GM12864 (cell line): Measurements from ENCODE around the gene SLC19A2.

ENCODE experiments used
- DNase-seq: peaks from one replicate; pipeline ENCODE4 v3.0.0-alpha.2; 2011; ENCODE audit warnings: low read depth
- H3K4me3 ChIP-seq: 2 replicates; pipeline ENCODE4 v1.5.1; 2011; ENCODE audit warnings: mild to moderate bottlenecking, low read depth, low read length, control low read depth
- TF ChIP-seq, protein P1 (sequence below): IDR thresholded peaks from 2 replicates; pipeline ENCODE4 v1.5.1; 2011; ENCODE audit warnings: low read depth, mild to moderate bottlenecking, moderate library complexity, low read length, control low read depth, inconsistent platforms; ENCODE audit errors: missing control alignments

The SLC19A2 gene

DNA sequence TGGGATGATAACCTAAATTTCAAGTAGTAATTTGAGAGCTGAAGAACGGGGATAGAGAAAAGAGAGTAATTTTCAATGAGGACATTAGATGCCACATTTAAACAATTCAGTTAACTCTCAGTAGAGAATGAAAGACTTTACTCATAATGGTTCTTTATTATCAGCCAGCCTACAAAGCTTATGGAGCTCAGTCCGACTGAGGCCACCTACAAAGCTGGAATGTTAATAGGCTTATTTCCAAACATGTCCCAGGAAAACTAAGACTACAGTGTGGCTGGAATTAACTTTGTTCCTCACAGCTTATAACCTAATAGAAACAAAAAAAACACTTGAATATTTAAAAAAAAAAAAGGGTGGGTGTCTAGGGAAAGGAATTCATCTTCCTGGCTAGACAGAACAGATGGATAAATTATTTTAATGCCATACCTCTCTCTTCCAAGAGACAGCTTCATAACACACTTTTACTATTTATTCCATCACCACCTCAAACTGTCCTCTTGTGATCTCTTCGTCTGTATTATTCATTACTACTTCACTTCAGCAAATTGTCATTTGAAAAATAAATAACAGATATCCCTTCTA lies 9.8 kb downstream of the SLC19A2 start:
- TF ChIP-seq, protein P1, sequence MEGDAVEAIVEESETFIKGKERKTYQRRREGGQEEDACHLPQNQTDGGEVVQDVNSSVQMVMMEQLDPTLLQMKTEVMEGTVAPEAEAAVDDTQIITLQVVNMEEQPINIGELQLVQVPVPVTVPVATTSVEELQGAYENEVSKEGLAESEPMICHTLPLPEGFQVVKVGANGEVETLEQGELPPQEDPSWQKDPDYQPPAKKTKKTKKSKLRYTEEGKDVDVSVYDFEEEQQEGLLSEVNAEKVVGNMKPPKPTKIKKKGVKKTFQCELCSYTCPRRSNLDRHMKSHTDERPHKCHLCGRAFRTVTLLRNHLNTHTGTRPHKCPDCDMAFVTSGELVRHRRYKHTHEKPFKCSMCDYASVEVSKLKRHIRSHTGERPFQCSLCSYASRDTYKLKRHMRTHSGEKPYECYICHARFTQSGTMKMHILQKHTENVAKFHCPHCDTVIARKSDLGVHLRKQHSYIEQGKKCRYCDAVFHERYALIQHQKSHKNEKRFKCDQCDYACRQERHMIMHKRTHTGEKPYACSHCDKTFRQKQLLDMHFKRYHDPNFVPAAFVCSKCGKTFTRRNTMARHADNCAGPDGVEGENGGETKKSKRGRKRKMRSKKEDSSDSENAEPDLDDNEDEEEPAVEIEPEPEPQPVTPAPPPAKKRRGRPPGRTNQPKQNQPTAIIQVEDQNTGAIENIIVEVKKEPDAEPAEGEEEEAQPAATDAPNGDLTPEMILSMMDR: no peak
- no peak for DNase-seq
- H3K4me3 ChIP-seq: no peak overlapping the region

DNA sequence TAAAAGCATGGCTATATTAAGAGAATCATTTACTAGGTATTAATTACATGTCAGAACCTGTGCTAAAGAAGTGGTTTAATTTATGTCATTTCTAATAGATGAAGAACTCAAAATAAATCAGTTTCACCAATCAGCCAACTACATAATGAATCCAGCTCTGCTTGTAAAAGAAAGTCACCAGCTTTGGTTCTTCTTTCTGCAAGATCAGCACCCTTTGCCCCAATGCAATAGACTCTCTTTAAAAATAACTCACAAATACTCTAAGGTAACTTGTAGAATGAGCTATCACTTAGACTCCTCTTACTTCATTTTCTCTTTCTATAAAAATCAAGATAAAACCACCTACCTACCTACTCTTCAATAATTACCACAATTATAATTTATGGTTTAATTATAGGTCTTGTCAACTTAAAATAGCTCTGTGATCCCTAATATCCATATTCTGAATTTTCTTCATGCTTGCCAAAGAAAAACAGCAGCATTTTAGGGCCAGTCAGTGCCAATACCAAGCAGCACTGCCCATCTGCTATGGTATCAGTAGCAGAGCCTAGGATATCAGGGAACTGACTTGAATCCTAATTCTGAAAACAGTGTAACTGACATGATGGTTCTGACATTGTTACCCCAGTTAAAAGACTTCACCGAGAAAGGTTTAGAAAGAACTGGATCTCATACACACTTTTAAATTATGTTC lies 11.3 kb downstream of the SLC19A2 start:
- DNase-seq: no peak
- TF ChIP-seq, protein P1: no peak
- H3K4me3 ChIP-seq: no peak overlapping the region

DNA sequence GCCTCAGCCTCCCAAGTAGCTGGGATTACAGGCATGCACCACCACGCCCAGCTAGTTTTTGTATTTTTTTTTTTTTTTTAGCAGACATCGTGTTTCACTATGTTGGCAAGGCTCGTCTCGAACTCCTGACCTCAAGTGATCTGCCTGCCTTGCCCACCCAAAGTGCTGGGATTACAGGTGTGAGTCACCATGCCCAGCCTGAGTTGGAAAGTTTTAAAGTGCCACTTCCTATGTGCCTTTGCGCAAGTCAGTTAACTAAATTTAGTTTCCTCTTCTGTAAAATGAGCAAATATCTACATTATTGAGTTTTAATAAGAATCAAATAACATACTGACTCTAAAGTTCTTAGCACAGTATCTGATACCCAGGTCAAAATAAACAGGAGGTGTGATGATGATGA lies 12.4 kb downstream of the SLC19A2 start:
- H3K4me3 ChIP-seq: no peak overlapping the region
- TF ChIP-seq, protein P1: no peak
- DNase-seq: no peak

DNA sequence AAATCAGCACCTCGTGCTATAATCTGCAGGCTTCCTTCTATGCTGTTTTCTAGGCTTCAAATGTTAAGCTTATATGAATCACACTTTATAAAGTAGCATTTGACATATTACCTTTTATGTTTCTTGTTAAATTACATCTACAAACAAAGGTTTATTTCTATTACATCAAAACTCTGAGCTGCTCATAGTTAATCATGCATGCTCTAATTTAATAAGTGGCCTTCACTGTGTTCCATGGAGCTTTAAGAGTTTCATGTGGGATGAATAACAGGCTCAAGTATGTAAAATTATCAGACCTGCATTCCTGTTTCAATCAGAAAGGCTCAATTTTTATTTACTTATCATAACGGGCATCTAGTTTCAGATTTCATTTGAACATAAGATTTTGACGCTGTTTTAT lies 13.0 kb downstream of the SLC19A2 start:
- TF ChIP-seq, protein P1: no peak
- no peak for DNase-seq
- no peak overlapping the region for H3K4me3 ChIP-seq

DNA sequence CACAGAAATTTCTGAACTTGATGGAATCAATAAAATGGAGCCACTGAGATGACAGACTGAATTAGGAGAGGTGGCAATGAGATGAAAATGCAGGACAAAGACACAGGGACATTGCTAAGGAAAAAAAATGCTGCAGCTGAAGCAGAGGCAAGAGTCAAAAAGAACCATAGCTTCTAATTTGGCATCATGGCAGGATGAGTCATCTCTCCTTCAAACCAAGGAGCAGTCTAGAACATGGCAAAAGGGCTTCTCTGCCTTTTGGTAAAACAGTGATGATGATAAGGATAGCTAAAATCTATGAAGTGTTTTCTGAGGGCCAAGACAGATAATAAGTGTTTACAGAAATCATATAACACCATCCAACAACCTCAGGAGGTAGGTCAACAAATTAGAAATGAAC lies 16.8 kb downstream of the SLC19A2 start:
- no peak overlapping the region for H3K4me3 ChIP-seq
- no peak for DNase-seq

DNA sequence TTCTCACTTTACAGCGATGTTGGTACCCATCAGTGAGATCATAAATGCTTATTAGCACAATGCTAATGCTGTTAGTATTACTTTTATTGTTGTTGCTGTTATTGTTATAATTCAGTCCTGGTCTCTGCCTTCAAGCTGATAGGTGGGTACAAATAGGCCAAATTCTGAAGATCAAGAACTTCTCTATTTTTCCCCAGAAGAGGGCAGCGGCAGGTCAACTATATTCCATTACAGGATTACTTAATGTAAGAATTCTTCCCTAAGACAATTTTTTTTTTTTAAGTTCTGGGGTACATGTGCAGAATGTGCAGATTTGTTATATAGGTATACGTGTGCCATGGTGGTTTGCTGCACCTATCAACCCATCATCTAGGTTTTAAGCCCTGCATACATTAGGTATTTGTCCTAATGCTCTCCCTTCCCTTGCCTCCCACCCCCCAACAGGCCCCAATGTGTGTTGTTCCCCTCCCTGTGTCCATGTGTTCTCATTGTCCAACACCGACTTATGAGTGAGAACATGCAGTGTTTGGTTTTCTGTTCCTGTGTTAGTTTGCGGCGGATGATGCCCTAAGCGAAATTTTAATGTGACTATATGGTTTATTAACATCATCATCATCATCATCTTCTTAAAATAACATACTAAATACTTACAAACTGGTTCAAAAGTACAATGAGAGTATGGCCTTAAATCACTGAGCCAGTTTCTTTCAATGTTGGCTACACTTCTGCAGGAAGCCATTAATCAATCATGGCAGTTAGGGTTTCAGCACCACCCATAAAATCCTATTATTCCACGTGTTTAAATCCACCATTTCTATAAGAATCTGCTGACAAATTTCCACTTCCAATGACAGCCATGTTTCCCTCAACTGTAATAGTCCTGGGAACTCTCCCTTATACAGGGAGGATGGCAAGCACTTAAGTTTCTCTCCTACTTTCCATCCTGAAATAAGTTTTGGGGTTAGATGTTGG lies 19.2 kb downstream of the SLC19A2 start:
- TF ChIP-seq, protein P1: no peak
- H3K4me3 ChIP-seq: no peak overlapping the region
- no peak for DNase-seq

More for the DNA sequence above, 16.8 kb downstream of the SLC19A2 start:
- TF ChIP-seq, protein P1: no peak
